Suprapubic skin (tissue), 4 donors: Measurements from ENCODE around the gene NNT. TPM values are rescaled to one million over a fixed set of nuclear protein-coding genes. Genes with fewer than 3 reads are reported as not detected.

ENCODE experiments used
- DNase-seq, 2 donors: peaks; one replicate each; pipeline ENCODE4 v3.0.0-alpha.2; 2019; ENCODE audit warnings: low spot score in 2 of 2
- H3K27ac ChIP-seq: fragments of 200-600 bp; sonication (generic); one replicate; pipeline ENCODE4 v1.5.1; 2019
- H3K27me3 ChIP-seq: fragments of 200-600 bp; sonication (generic); one replicate; pipeline ENCODE4 v1.5.1; 2019
- H3K36me3 ChIP-seq: fragments of 200-600 bp; sonication (generic); one replicate; pipeline ENCODE4 v1.5.1; 2019
- H3K4me1 ChIP-seq: fragments of 200-600 bp; sonication (generic); one replicate; pipeline ENCODE4 v1.5.1; 2019
- H3K4me3 ChIP-seq: fragments of 200-600 bp; sonication (generic); one replicate; pipeline ENCODE4 v1.5.1; 2019; ENCODE audit warnings: mild to moderate bottlenecking
- H3K9me3 ChIP-seq: fragments of 200-600 bp; sonication (generic); one replicate; pipeline ENCODE4 v1.5.1; 2019
- EP300 ChIP-seq: sonication (generic); formaldehyde crosslinking; IDR thresholded peaks from one replicate; pipeline ENCODE4 v1.6.1; 2017; ENCODE audit warnings: antibody characterized with exemption
- POLR2A ChIP-seq, 2 donors: fragments of 450-650 bp; IDR thresholded peaks; one replicate each; pipeline ENCODE4 v1.6.1; 2017; ENCODE audit warnings: antibody characterized with exemption in 2 of 2, mild to moderate bottlenecking in 2 of 2, moderate library complexity in 2 of 2
- POLR2AphosphoS5 ChIP-seq, 3 donors: sonication (generic); formaldehyde crosslinking; IDR thresholded peaks; one replicate each; pipeline ENCODE4 v1.6.1; 2017; ENCODE audit warnings: antibody characterized with exemption in 3 of 3
- WGBS: methylation state at CpG from one replicate; pipeline ENCODE4 v1.1.5; 2018; 5-methylcytosine and 5-hydroxymethylcytosine counted together
- total RNA-seq, 4 donors: library from RNA; depleted of rRNA; stranded (reverse); fragments of >200 nt; gene quantifications; one replicate each; pipeline ENCODE4 v1.1.0, GENCODE V29; 2016
- TF ChIP-seq, protein P1 (sequence below), 2 donors: fragments of 200-600 bp in 1 of 2; fragments of 450-650 bp in 1 of 2; sonication (generic) in 1 of 2; IDR thresholded peaks; one replicate each; pipeline ENCODE4 v1.5.1; 2016 to 2019; ENCODE audit warnings: antibody characterized with exemption in 2 of 2, mild to moderate bottlenecking in 1 of 2, moderate library complexity in 1 of 2

Gene NNT
- total RNA-seq, 4 donors from 2014 or later: 23.9 to 38.3 (median 32.7) TPM

DNA sequence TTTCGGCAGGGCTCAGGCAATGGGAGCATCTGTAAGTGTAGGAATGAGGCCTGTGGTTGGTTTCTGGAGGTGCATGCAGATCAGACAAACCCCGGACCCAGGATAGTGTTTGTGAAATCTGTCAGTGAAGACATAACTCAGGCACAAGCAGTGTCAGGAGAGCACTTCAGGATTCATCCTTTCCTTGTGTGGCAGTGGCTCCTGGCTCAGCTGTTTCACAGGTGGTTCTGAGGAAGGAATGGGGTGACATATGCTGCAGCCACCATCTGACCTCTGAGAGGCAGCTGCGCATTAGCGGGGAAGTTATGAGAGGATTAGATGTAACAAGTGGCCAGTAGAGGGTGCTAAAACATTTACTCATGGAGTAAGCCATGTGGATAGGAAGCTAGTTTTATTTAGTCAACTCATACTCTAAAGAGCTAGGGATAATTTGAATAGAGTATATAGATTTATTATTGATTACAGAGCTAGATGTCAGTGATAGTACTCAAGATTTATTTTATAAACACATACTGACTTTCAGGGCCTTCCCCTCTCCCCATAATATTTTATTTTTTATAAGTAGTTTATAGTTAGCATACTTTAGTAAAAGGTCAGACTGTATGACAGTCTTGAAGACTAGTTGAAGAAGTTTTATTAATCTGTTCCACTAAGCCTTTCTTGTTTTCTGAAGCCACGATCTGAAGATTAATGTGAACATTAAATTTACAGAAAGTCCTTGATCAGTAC, 28.4 kb downstream of the NNT start:
- Histone ChIP-seq H3K27me3 (no peaks in the 10 kb centered on the region), H3K4me1 (peaks cover 5% of the 10 kb centered on the region), H3K27ac (no peak overlapping the region), H3K36me3 (peaks cover 16% of the 10 kb centered on the region), H3K4me3 (no peak overlapping the region), H3K9me3 (no peaks in the 10 kb centered on the region)
- no peak for TF ChIP-seq POLR2AphosphoS5 (IDR thresholded peaks at IDR 0.05)
- TF ChIP-seq, protein P1, sequence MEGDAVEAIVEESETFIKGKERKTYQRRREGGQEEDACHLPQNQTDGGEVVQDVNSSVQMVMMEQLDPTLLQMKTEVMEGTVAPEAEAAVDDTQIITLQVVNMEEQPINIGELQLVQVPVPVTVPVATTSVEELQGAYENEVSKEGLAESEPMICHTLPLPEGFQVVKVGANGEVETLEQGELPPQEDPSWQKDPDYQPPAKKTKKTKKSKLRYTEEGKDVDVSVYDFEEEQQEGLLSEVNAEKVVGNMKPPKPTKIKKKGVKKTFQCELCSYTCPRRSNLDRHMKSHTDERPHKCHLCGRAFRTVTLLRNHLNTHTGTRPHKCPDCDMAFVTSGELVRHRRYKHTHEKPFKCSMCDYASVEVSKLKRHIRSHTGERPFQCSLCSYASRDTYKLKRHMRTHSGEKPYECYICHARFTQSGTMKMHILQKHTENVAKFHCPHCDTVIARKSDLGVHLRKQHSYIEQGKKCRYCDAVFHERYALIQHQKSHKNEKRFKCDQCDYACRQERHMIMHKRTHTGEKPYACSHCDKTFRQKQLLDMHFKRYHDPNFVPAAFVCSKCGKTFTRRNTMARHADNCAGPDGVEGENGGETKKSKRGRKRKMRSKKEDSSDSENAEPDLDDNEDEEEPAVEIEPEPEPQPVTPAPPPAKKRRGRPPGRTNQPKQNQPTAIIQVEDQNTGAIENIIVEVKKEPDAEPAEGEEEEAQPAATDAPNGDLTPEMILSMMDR (IDR thresholded peaks at IDR 0.05): peak; percentile 32 to 42
- DNase-seq: no peak
- WGBS: 70% methylated on average over 5 of the region's 5 CpGs

DNA sequence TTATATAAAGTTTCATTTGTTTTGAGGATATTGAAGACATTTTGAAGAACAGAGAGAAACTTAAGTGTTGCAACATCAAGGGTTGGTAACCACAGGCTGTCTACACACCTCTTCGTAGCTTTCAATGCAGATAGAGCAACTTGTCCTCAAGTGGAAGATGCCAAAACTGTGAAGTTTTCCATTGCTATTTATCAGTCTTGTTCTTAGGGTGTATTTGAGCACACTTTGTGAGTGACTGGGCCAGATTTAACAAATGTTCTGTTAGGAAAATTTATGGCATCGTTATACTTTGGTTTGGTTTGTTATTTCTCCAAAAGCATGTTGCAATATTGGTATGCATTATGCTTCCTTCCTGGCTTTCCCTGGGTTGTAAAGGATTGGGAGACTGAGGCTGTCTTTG, 31.6 kb downstream of the NNT start:
- TF ChIP-seq, protein P1 (IDR thresholded peaks at IDR 0.05): no peak
- no peak for TF ChIP-seq EP300
- TF ChIP-seq POLR2A (IDR thresholded peaks at IDR 0.05): no peak
- TF ChIP-seq POLR2AphosphoS5 (IDR thresholded peaks at IDR 0.05): no peak
- no peaks in the 10 kb centered on the region for H3K9me3 ChIP-seq
- H3K4me3 ChIP-seq: no peak overlapping the region
- H3K4me1 ChIP-seq: peaks cover 9% of the 10 kb centered on the region
- no peaks in the 10 kb centered on the region for H3K27me3 ChIP-seq
- WGBS: 73% methylated on average over 2 of the region's 2 CpGs
- no peak for DNase-seq
- no peak overlapping the region for H3K27ac ChIP-seq
- no peaks in the 10 kb centered on the region for H3K36me3 ChIP-seq

DNA sequence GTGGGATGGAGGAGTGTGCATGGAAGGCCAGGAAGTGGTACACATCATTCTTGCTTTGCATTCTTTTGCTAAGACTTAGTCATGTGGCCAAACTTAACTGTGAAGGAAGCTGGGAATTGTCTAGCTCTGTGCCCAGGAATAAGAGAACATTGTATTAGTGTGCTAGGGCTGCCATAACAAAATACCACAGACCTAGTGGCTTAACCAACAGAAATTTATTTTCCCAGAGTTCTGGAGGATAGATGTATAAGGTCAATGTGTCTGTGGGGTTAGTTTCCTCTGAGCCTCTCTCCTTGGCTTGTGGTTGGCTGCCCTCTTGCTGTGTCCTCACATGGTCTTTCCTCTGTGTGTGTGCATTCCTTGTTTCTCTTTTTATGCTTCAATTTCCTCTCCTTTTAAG, 32.4 kb downstream of the NNT start:
- Histone ChIP-seq H3K9me3 (no peaks in the 10 kb centered on the region), H3K4me3 (no peak overlapping the region), H3K27me3 (no peaks in the 10 kb centered on the region), H3K27ac (peak overlapping the region; percentile 42), H3K36me3 (no peaks in the 10 kb centered on the region), H3K4me1 (peaks cover 16% of the 10 kb centered on the region)
- no peak for DNase-seq
- TF ChIP-seq, protein P1 (IDR thresholded peaks at IDR 0.05): no peak
- TF ChIP-seq POLR2A (IDR thresholded peaks at IDR 0.05): no peak
- TF ChIP-seq POLR2AphosphoS5 (IDR thresholded peaks at IDR 0.05): no peak
- no peak for TF ChIP-seq EP300

DNA sequence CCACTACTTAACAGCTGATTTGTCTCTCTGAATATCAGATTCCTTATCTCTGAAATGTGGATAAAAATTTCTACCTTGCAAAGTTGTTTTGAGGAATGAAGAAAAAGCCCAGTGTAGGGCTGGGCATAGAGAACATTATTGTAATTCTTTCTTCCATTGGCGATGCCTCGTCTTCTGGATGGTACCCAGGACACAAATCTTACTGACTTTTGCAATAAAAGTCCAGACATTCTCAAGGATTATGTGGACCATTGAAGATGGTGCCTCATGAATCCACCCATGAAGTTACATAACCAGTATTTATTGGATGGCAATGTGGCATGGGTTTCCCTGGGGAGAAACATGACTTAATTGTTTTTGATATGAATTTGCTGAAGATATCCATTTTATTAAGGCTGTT, 33.1 kb downstream of the NNT start:
- DNase-seq: no peak
- Histone ChIP-seq H3K4me1 (peaks cover 23% of the 10 kb centered on the region), H3K36me3 (no peaks in the 10 kb centered on the region), H3K27me3 (no peaks in the 10 kb centered on the region), H3K27ac (peak overlapping the region; percentile 42), H3K9me3 (no peaks in the 10 kb centered on the region), H3K4me3 (no peak overlapping the region)
- whole genome bisulfite sequencing: 74% methylated on average over 2 of the region's 2 CpGs
- TF ChIP-seq, protein P1 (IDR thresholded peaks at IDR 0.05): no peak
- TF ChIP-seq EP300: no peak
- TF ChIP-seq POLR2A (IDR thresholded peaks at IDR 0.05): no peak
- TF ChIP-seq POLR2AphosphoS5 (IDR thresholded peaks at IDR 0.05): peak in 1 of 3 donors; percentile 32

DNA sequence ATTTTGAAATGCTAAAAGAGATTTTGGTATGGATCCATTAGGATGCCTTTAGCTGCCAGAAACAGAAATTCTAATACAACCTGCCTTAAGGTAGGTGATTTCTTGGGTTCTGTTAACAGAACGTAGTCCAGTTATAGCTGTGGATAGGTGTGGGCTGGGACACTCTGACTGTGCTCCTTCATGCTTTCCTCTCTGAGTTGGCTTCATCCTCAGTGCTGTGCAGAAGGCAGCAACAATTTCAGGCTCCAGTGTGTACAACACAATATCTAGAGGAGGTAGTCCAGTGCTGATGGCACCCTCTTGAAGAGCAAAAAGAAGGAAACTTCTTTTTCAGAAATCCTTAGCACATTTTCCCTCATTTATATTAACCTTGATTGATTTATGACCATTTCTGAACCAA, 34.4 kb downstream of the NNT start:
- Histone ChIP-seq H3K27ac (no peak overlapping the region), H3K4me1 (peaks cover 32% of the 10 kb centered on the region), H3K9me3 (no peaks in the 10 kb centered on the region), H3K36me3 (no peaks in the 10 kb centered on the region), H3K27me3 (no peaks in the 10 kb centered on the region), H3K4me3 (no peak overlapping the region)
- TF ChIP-seq EP300 (no peak), POLR2AphosphoS5 (IDR thresholded peaks at IDR 0.05) (no peak), POLR2A (IDR thresholded peaks at IDR 0.05) (no peak)
- TF ChIP-seq, protein P1 (IDR thresholded peaks at IDR 0.05): no peak
- WGBS: 100% methylated on average over 1 of the region's 1 CpG
- DNase-seq: no peak
